ENCODE data around the gene KDM8. TPM values are rescaled to one million over a fixed set of nuclear protein-coding genes. Genes with fewer than 3 reads are reported as not detected.

KDM8 gene
- total RNA-seq, 3 donors from 2014 or later (not counting 1 experiment from before 2014, with no cell fraction given), result 11.4 to 17.9 (median 17.8) TPM

- H3K27ac Mint-ChIP-seq, result peak overlapping the region; percentile 14 to 38
- no peak overlapping the region for H3K4me3 Mint-ChIP-seq
- H3K36me3 ChIP-seq (ENCODE audit: control insufficient read depth, insufficient read depth, low read length), result peaks cover 15% of the 10 kb centered on the region
- ATAC-seq (no peak), DNase-seq (no peak)
- H3K4me1 Mint-ChIP-seq, result peaks cover 23 to 37% of the 10 kb centered on the region in 2 donors
- no peak for TF ChIP-seq CTCF (IDR thresholded peaks at IDR 0.05)
- H3K36me3 Mint-ChIP-seq, result no peaks in the 10 kb centered on the region
- H3K4me1 ChIP-seq (ENCODE audit: control insufficient read depth, insufficient read depth, low read length), result peaks cover 62% of the 10 kb centered on the region
- no peaks in the 10 kb centered on the region for H3K9me3 ChIP-seq (ENCODE audit: control insufficient read depth, insufficient read depth, low read length)
- WGBS (ENCODE audit: insufficient coverage), result 91% methylated on average over 20 of the region's 20 CpGs
- H3K9me3 Mint-ChIP-seq, result no peaks in the 10 kb centered on the region
- no peak overlapping the region for H3K27ac ChIP-seq (ENCODE audit: low read length)
- no peaks in the 10 kb centered on the region for H3K27me3 ChIP-seq (ENCODE audit: control insufficient read depth, insufficient read depth, low read length)
- intact Hi-C loops (cut with micrococcal nuclease), result no loop called here
- H3K27me3 Mint-ChIP-seq (ENCODE audit: low read depth in 2 of 2), result no peaks in the 10 kb centered on the region
- H3K4me3 ChIP-seq (ENCODE audit: low read length), result no peak overlapping the region
Measured at GRCh38 chr16:27226476-27226875, 23.1 kb downstream of the KDM8 start.

DNA sequence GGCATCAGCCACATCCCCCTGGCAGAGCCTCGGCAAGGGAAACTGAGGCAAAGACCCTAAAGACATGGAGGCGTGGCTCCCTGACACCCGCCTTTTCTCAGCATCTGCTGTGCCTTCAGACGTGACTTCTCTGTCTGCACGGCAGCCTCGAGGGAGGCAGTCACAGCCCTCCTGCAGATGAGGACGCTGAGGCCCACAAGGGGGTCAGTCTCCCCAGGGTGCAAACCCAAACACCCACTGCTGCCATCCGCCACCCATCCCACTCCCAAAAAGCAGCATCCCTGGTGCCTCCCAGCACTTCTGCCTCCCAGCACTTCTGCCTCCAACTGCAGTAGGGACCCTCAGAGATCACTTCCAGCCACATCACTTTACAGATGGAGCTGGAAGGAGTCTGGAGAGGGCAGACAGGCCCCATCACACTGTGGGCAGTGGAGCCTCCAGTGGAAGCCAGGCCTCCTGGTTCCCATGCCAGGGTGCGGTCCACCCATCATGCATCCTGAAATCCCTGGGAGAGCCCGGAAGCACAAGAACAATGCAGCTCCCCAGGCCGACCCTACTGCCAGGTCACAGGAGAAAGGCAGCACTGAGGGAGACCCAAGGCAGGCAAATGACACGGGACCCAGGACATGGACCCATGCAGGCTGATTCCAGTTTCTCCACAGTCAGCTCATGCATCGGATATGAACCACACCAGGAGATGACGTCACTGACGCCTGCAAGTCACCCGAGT, 23.8 kb downstream of the KDM8 start:
- DNase-seq (no peak), ATAC-seq (no peak)
- Mint-ChIP-seq H3K9me3 (no peaks in the 10 kb centered on the region), H3K27me3 (ENCODE audit: low read depth in 2 of 2) (no peaks in the 10 kb centered on the region), H3K4me3 (no peak overlapping the region), H3K4me1 (peaks cover 30 to 43% of the 10 kb centered on the region in 2 donors), H3K36me3 (no peaks in the 10 kb centered on the region), H3K27ac (peak overlapping the region; percentile 14 to 38)
- Histone ChIP-seq H3K4me1 (ENCODE audit: control insufficient read depth, insufficient read depth, low read length) (peaks cover 68% of the 10 kb centered on the region), H3K36me3 (ENCODE audit: control insufficient read depth, insufficient read depth, low read length) (peaks cover 15% of the 10 kb centered on the region), H3K9me3 (ENCODE audit: control insufficient read depth, insufficient read depth, low read length) (no peaks in the 10 kb centered on the region), H3K27ac (ENCODE audit: low read length) (no peak overlapping the region), H3K27me3 (ENCODE audit: control insufficient read depth, insufficient read depth, low read length) (no peaks in the 10 kb centered on the region), H3K4me3 (ENCODE audit: low read length) (no peak overlapping the region)
- intact Hi-C loops (cut with micrococcal nuclease), result no loop called here
- no peak for TF ChIP-seq CTCF (IDR thresholded peaks at IDR 0.05)
- 86% methylated on average over 16 of the region's 16 CpGs for WGBS (ENCODE audit: insufficient coverage)

- Histone ChIP-seq H3K27ac (ENCODE audit: low read length) (no peak overlapping the region), H3K36me3 (ENCODE audit: control insufficient read depth, insufficient read depth, low read length) (peaks cover 15% of the 10 kb centered on the region), H3K9me3 (ENCODE audit: control insufficient read depth, insufficient read depth, low read length) (no peaks in the 10 kb centered on the region), H3K27me3 (ENCODE audit: control insufficient read depth, insufficient read depth, low read length) (no peaks in the 10 kb centered on the region), H3K4me3 (ENCODE audit: low read length) (no peak overlapping the region), H3K4me1 (ENCODE audit: control insufficient read depth, insufficient read depth, low read length) (peaks cover 77% of the 10 kb centered on the region)
- Mint-ChIP-seq H3K4me3 (no peak overlapping the region), H3K4me1 (peaks cover 39 to 48% of the 10 kb centered on the region in 2 donors), H3K9me3 (no peaks in the 10 kb centered on the region), H3K27me3 (ENCODE audit: low read depth in 2 of 2) (no peaks in the 10 kb centered on the region), H3K36me3 (no peaks in the 10 kb centered on the region), H3K27ac (no peak overlapping the region)
- WGBS (ENCODE audit: insufficient coverage), result 57% methylated on average over 9 of the region's 12 CpGs
- ATAC-seq (no peak), DNase-seq (no peak)
- intact Hi-C loops (cut with micrococcal nuclease), result no loop called here
- no peak for TF ChIP-seq CTCF (IDR thresholded peaks at IDR 0.05)
Measured at GRCh38 chr16:27228045-27228444, 24.7 kb downstream of the KDM8 start.
